HPDE6-E6E7 (cell line): ENCODE results near the gene MAML1.
"Not testable (repeated sequence)": the region's sequence is repeated elsewhere in the genome, so short reads cannot be mapped to it uniquely, and the experiment has no call there.

Source experiments
- DNase-seq: peaks from one replicate; pipeline ENCODE4 v3.0.0; 2011; ENCODE audit warnings: missing footprints; ENCODE audit errors: extremely low spot score

The MAML1 gene, protein sequence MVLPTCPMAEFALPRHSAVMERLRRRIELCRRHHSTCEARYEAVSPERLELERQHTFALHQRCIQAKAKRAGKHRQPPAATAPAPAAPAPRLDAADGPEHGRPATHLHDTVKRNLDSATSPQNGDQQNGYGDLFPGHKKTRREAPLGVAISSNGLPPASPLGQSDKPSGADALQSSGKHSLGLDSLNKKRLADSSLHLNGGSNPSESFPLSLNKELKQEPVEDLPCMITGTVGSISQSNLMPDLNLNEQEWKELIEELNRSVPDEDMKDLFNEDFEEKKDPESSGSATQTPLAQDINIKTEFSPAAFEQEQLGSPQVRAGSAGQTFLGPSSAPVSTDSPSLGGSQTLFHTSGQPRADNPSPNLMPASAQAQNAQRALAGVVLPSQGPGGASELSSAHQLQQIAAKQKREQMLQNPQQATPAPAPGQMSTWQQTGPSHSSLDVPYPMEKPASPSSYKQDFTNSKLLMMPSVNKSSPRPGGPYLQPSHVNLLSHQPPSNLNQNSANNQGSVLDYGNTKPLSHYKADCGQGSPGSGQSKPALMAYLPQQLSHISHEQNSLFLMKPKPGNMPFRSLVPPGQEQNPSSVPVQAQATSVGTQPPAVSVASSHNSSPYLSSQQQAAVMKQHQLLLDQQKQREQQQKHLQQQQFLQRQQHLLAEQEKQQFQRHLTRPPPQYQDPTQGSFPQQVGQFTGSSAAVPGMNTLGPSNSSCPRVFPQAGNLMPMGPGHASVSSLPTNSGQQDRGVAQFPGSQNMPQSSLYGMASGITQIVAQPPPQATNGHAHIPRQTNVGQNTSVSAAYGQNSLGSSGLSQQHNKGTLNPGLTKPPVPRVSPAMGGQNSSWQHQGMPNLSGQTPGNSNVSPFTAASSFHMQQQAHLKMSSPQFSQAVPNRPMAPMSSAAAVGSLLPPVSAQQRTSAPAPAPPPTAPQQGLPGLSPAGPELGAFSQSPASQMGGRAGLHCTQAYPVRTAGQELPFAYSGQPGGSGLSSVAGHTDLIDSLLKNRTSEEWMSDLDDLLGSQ

DNA sequence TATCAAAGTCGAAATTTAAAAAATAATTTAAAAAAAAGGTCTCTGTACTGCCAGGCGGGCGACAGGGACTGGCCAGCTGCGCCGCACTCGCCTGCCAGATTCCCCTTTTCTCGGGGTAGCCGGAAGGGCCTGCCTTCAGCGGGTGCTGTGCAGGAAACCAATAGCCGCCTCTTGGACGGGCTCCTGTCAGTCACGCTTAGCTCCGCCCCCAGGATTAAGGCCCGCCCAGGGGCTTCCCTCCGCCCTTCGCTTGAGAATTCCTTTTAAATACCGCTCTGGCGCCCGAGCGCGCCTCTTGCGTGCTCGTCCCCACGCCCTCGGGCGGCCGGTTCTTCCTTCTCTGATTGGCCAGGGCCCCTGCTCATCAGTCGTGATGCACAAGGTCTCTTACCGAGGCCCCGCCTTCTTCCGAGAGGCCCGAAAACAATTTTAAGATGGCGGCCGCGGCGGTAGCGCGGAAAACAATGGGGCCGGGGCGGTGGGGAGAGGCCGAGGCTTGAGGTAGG, at the start of gene MAML1:
Gene MAML1 (plus strand): TSS at position 411 of the 506 bp plus-strand sequence. CDS start 291 bp downstream, outside the sequence.
- peak; percentile 96 for DNase-seq

DNA sequence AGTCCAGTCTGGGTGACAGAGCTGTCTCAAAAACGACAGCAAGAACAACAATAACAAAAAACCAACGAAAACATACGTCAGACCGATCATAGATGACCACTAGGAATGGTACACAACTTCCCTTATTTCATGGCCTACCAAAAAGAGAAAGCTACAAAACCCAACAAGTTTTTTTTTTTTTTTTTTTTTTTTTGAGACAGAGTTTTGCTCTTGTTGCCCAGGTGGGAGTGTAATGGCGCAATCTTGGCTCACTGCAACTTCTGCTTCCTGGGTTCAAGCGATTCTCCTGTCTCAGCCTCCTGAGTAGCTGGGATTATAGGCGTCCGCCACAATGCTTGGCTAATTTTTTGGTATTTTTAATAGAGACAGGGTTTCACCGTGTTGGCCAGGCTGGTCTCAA, 43.4 kb upstream of the MAML1 start:
- DNase-seq, result not testable (repeated sequence)

DNA sequence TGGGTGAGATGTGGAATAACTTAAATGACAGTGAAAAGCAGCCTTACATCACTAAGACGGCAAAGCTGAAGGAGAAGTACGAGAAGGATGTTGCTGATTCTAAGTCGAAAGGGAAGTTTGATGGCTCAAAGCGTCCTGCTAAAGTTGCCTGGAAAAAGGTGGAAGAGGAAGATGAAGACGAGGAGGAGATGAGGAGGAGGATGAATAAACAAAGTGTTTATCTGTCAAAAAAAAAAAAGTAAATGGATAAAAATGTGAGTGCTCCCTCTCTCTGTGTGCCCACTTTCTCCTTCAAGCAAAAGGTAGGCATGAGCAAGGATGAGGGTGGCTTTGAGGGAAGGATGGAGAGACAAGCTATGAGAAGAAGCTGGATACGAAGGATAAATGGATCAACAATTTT, 38.1 kb upstream of the MAML1 start:
- no peak for DNase-seq

DNA sequence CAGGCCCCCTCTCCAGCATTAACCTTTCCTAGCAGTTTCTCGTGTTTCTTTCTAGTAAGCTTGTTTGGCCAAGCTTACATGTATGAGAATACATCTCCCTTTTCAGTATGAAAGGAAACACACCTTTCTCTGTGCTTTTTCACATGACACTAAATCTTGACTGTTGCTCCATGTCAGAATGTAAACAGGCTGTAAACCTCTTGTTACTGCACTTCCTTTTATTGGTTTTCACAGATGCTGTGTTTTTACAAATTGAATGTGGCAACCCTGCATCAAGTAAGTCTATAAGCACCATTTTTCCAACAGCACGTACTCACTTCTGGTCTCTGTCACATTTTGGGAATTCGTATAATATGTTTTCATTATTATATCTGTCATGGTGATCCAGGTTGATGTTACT, 36.0 kb upstream of the MAML1 start:
- no peak for DNase-seq

DNA sequence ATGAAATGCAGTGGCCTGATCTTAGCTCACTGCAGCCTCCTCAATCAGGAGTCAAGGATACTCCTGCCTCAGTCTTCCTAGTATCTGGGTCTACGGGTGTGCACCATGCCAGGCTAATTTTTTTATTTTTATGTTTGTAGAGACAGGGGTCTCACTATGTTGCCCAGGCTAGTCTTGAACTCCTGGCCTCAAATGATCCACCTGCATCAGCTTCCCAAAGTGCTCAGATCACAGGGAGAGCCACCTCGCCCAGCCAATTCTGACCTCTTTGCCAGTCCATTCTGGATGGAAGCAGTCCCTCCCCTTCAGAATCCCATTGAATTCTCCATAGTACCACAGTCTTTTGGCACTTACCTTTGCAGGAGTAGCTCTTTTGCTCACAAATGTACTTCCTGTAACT, 35.5 kb upstream of the MAML1 start:
- DNase-seq, result no peak

DNA sequence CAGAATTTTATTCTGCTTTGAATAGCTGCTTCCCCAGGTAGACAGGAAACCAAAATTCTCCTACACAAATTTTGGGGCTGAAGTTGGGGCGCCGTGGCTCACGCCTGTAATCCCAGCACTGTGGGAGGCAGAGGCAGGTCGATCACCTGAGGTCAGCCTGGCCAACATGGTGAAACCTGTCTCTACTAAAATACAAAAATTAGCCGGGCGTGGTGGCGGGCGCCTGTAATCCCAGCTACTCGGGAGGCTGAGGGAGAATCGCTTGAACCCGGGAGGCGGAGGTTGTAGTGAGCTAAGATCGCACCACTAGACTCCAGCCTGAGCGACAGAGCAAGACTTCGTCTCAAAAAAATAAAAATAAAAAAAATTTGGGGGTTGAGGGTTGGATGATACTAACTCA, 35.1 kb upstream of the MAML1 start:
- not testable (repeated sequence) for DNase-seq

DNA sequence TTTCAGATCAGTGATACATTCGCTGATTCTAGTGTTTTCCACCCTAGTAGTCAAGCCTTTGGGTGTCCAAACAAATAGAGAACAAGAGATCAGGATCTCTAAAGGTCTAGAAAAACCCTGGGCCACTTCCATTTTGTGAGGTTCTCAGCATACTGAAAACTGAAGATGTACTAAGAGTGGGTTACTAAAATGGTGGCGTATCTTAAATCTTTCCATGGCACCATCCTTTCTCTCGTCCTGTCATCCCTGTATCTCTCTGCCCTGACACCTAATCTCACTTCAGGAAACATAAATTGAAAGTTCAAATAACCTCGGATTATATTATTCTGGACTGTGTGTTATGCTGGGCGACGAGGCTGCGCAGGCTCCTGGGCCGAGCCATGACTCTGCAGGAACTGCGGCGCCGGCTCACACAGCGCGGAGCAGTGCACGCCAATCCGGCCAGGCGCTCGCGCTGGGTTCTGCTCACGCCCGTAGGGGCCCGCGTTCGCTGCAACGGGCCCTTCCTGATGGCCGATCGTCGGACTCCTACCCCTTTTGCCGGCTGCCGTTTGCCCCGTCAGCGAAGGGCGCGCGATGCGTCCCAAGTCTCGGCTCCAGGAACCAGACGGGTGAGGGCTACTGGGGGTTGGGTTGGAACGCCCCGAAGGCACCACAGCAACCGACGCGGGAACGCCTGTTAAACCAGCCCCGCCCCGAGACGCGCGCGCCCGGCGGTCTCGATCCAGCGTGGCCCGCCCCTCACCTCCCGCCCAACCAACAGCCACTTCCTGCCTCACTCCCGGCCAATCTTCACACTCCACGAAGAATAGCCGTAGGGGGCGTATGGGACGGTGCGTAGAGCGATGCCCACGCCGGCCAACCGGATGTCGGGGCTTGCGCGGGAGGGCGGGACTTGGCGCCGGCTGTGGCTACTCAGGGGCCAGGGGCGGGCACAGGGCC, 34.4 kb upstream of the MAML1 start:
- DNase-seq, result peak; percentile 99

DNA sequence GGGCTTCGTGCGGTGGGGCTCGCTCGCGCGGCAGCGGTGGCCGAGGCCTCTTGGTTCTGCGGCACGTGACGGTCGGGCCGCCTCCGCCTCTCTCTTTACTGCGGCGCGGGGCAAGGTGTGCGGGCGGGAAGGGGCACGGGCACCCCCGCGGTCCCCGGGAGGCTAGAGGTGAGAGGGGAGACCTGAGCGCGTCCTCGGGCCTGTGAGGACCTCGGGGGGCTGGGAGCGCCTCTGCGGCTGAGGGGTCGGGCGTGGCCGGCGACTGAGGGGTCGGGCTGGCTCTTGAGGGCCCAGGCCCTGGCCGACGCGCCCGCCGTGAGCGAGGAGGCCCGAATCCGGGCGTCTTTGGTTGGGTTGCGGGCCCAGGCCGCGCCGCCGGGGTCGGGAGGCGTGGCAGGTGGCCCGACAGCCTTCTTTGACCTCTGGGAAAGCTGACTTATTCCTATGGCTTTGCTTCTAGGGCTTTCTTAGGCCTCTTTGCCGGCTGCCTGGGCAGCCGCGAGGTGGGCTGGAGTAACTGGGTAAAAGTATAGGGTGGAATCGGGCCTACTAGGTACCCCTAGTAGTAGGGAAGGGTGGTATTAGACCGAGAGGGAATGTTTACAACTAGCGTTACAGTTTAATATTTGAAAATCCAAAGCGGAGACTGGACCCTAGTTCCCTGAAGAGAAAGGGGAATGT, 33.5 kb upstream of the MAML1 start, which contains the start of gene CANX:
Gene CANX (plus strand): TSS at position 33 of the 681 bp plus-strand sequence. CDS start 6,715 bp downstream, outside the sequence.
- DNase-seq, result no peak

DNA sequence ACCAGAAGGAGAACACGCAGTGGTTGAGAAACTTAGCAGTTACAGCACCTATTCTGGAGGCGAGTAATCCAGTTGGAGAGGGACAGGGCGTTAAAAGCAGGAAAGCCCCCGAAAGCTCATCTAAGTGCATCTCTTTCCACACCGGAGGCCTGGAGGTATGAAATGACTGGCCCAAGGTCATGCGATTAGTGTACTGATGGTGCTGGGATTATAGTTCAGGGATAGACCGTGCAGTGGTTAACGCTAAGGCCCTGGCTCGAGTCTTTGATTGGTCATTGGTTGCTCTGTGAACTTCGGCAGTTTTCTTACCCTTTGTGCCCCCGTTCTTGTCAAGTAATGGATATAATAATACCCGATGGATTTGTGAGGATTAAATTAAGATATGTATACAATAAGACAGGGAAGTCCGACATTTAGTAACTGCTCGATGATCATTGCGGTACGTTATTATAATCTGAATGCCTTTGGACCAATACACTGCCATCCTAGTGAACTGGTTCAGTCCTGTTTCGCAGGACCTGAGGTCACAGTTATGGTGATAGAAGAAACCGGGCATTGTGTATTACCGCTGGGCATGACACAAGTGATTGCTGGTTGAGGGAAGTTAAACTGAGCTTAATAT, 32.9 kb upstream of the MAML1 start:
- DNase-seq, result no peak

DNA sequence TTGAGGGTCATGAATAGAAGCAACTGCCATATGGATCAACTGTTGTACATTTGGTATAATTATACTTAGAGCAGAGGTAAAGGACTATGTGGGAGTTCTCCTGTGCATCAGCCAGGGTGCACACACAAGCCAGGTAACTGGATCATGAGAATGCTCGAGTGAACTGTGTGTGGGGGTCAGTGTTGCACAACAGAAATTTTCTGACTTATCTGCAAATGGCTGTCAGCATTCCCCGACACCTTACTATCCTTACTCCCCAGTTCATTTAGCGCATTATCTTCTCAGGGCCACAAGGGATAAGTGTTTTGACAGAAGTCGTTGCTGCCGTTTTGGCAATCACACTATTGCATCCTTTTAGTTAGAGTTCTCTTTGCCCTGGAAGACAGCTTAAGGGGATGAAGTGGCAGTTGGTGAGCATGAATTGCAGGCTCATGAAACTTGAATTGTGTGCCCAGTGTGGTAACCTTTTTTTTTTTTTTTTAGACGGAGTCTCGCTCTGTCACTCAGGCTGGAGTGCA, 32.2 kb upstream of the MAML1 start:
- DNase-seq, result no peak

DNA sequence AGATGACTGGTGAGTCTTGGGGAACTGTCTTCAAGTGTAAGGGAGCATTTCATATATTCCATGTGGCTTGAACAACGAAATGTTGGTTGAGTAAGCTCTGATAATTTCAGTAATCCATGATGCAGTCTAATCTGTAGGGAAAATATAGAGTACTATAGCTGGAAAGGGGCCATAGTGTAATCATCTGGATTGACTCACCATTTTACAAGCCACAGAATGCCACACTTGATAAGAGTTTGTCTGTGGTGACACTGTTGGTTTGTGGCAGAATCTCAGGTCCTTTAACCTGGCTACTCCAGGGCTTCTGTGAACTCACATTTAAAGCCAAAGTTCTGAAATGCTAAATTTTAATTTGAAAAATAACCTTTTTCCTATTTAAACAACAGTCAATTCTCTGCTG, 16.3 kb upstream of the MAML1 start:
- no peak for DNase-seq

DNA sequence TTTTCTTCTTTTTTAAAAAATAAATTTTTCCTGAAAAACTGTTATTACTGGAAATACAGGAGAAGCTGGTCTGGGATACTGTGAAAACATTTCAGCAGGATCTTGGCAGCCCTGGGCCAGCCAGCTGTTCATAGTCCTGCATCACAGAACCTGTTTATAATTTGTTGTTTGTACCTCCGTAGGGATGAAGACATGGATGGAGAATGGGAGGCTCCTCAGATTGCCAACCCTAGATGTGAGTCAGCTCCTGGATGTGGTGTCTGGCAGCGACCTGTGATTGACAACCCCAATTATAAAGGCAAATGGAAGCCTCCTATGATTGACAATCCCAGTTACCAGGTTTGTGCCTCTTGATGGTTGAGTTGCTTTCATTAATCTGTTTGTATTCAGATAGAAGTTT, 12.4 kb upstream of the MAML1 start:
- no peak for DNase-seq

DNA sequence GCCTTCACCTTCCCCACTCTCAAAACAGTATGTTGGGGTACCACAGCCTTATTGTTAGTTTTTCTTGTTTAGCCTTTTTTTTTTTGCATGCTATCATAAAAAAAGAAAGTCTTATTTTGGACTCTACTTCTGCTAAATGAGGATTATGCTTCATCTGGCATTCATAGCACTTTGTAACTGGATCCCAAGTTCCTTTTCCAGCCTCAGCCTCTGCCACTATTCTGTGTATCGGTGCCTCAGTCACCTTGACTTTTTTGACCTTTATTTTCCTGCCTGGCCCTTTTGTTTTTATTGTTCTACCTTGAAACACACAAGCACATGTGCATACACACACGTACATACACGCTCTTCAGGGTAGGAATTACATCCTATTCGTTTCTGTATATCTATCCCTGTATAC, 8.5 kb upstream of the MAML1 start:
- DNase-seq, result no peak

DNA sequence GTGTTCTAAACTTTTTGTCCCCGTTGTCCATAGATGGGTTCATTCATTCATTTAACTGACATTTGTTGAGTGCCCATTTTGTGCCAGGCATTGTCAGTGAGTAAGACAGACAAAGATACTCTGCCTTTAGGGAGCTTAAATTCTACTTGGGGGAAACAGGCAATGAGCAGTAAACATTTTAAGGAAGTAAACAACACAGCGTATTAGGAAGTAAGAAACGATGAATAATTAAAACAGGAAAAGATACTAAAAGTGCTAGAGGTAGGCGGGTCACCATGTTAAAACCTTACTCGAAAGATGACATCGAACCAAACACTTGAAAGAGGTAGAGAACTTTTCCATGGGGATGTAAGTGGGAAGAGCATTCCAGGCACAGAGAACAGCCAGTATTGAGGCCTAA, 5.5 kb upstream of the MAML1 start:
- DNase-seq, result no peak

DNA sequence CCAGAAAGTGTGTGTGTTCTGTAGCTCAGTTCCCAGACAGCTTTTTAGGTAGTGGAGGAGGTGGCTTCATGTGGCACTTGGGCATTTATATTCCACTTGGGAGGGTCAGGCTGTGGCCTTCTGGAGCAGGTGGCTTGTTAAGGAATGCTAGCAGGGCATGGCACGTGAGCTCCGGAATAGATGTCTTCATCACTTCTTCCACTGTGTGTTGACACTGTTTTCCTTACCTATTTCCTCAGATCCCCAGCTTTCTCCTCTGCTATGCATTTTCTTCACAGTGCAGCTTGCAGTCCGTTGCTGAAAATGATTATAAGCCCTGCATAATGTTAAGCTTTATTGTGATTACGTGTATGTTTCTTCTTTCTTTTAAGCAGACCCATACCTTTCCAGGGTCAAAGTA, 3.3 kb upstream of the MAML1 start:
- no peak for DNase-seq

DNA sequence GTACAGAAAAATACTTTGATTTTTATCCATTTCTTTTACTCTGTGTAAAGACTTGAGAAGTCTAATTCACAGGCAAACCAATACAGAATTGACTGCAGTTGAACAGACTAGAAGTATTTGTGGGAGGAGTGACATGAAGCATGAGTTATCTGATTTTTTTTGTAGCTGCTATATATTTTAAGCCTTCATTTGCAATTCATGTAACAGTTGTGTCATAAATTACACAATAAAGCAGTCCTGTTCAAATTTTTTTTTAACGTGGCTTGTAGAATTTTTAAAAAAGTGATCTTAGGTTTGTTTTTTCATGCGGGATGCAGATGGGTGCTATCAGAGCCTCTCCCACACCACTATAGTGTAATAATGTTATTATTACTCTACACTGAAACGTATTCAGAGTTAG, 2.9 kb upstream of the MAML1 start:
- no peak for DNase-seq

DNA sequence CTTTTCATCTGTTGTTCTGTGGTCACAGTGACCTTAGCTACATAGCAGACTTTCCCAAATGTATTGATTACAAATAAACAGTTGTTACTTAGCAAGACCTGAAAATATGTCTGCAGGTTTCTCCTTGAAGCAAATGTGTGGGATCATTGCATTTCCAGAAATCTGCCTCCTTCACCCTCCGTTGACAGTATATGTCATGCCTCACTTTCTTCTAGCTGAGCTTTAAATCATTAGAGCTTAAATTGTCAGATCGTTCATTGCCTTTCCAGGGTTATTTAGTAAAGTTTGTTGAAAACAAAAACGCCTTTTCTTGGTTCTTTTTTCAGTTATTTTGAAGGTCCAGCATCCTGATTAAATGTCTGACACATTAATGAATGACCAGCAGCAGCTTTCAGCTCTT, 2.3 kb upstream of the MAML1 start:
- no peak for DNase-seq

DNA sequence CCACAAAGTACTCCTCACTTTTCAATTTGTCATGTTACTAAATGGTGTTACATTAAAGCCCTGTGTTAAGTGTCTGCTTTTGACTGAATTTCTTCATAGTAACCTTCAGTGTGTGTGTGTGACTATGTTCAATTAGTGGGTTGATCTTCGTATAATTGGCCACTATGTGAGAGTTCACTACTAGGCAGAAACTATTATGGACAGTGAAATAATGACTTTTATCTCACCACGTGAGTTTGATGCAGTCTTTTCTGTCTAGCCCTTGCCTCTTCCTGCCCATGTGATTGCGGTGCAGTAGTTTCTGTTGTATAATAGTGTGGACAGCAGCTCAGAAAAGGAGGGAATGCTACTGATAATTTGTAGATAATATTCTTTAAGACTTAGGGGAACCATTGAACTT, 1.8 kb upstream of the MAML1 start:
- DNase-seq, result no peak

DNA sequence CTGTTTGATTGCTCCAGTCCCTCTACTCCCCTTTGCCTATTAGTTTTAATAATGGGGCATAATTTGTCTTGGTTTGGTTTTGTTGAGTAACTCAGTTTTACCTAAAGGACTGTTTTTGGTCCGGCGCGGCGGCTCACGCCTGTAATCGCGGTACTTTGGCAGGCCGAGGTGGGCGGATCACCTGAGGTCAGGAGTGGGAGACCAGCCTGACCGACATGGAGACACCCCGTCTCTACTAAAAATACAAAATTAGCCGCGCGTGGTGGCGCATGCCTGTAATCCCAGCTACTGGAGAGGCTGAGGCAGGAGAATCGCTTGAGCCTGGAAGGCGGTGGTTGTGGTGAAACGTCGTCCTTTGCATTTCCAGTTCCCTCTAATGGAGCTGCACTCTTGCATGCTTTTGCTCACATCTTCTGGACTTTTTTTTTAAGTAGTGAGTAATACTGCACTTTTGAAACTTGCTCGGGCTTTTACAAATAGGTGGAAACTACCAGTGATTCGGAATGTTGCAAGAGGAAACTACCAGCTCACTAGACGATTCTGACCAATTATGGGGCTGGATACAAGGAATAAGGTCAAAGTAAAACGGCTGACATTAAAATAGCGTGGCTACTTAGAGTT, 721 bp upstream of the MAML1 start:
- DNase-seq, result peak; percentile 64
